ENCODE measurements around the gene GPT2. TPM values are rescaled to one million over a fixed set of nuclear protein-coding genes. Genes with fewer than 3 reads are reported as not detected.
A peak's percentile ranks its signal among the peaks of the same experiment; 100 is the strongest.

GPT2 gene
- total and polyA plus RNA-seq, 5 experiments from 2014 or later = 0.19 to 3.4 (median 1.5) TPM; not detected in 1

- Mint-ChIP-seq H3K9me3 (no peaks in the 10 kb centered on the region), H3K36me3 (no peaks in the 10 kb centered on the region), H3K27ac (no peak overlapping the region), H3K27me3 (peaks cover 0 to 6% (median 0%) of the 10 kb centered on the region in 5 donors), H3K4me3 (no peak overlapping the region), H3K4me1 (peaks cover 0 to 2% (median 0%) of the 10 kb centered on the region in 4 donors)
- no peak for DNase-seq
- POLR2A ChIA-PET = interaction anchor here (0.9 kb wide), 1 partner anchor 99 kb away, joined by 3 read pairs; no protein-coding TSS in a partner anchor
- no peak for ATAC-seq
Observed at GRCh38 chr16:46875243-46875642, 8.9 kb upstream of the GPT2 start.

DNA sequence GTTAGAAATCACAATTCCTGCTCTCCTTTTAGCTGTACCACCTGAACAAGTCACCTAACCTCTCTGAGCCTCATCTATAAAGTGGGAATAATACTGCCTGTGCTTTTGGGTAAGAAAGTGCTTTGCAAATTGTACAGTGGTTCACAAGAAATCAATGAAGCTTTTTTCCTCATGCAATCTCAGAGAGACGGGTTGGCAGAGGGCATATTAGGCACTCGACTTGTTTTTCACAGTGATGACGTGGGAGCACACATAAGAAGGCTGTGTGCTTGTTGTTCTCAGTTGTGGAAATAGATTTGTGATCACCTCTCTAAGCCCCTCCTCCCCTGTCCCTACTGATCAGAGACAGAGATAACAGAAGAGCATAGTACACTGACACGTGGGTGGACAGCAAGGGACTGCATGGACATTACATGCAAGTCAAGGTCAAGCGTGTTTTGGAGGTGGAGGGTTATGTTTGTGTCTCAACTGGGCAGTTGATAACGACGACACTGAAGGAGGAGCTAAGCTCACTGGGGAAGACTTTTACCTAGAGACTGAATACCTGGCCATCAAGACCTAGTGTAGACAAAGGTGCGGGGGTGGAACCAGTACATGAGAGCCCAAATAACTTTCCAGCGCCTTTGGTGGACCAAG, 1.7 kb upstream of the GPT2 start:
- DNase-seq = no peak
- POLR2A ChIA-PET = no interaction called here
- ATAC-seq = no peak
- Mint-ChIP-seq H3K27me3 (peaks cover 2 to 30% (median 13%) of the 10 kb centered on the region in 5 donors), H3K36me3 (no peaks in the 10 kb centered on the region), H3K4me3 (peak overlapping the region in 8 of 10 donors; percentile 1 to 92 (median 42)), H3K9me3 (no peaks in the 10 kb centered on the region), H3K27ac (no peak overlapping the region), H3K4me1 (peaks cover 9 to 17% (median 14%) of the 10 kb centered on the region in 4 donors)

DNA sequence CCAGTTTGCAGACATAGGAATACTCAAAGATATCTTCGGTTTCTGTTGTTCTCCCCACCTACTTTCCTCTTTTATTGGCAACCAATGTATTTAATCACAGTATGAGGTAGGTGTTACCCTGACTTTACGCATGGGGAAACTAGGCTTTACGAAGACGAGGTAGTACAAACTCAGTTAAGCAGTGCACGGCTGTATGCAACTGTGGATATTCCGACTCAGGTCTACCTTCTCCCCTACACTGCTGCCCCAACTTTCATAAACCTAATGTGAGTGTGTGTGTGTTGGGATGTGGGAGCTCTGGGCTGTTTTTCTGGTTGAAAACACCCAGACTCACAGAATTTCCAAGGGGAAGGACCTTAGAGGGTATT, 1.2 kb upstream of the GPT2 start:
- Mint-ChIP-seq H3K4me3 (peak overlapping the region; percentile 79 to 95 (median 90)), H3K36me3 (no peaks in the 10 kb centered on the region)

GRCh38 chr16:46883353-46883689, 841 bp upstream of the GPT2 start:
- POLR2A ChIA-PET = interaction anchor here (2.8 kb wide), 1 partner anchor 90 kb away, joined by 10 read pairs; the partner anchor contains the start of gene DNAJA2
- peaks cover 2 to 30% (median 13%) of the 10 kb centered on the region in 5 donors for H3K27me3 Mint-ChIP-seq
- no peaks in the 10 kb centered on the region for H3K9me3 Mint-ChIP-seq
- H3K36me3 Mint-ChIP-seq = no peaks in the 10 kb centered on the region
- peak overlapping the region in 7 of 10 donors; percentile 15 to 79 (median 61) for H3K27ac Mint-ChIP-seq
- DNase-seq = no peak
- H3K4me1 Mint-ChIP-seq = peaks cover 9 to 17% (median 13%) of the 10 kb centered on the region in 4 donors
- ATAC-seq = peak in 1 of 2 donors; percentile 12
- H3K4me3 Mint-ChIP-seq = peak overlapping the region; percentile 79 to 95 (median 90)

More for the DNA sequence above, 1.2 kb upstream of the GPT2 start:
- DNase-seq (no peak), ATAC-seq (no peak)
- Mint-ChIP-seq H3K4me1 (peaks cover 9 to 17% (median 14%) of the 10 kb centered on the region in 4 donors), H3K9me3 (no peaks in the 10 kb centered on the region), H3K27me3 (peaks cover 2 to 30% (median 13%) of the 10 kb centered on the region in 5 donors), H3K27ac (no peak overlapping the region)
- POLR2A ChIA-PET = no interaction called here

DNA sequence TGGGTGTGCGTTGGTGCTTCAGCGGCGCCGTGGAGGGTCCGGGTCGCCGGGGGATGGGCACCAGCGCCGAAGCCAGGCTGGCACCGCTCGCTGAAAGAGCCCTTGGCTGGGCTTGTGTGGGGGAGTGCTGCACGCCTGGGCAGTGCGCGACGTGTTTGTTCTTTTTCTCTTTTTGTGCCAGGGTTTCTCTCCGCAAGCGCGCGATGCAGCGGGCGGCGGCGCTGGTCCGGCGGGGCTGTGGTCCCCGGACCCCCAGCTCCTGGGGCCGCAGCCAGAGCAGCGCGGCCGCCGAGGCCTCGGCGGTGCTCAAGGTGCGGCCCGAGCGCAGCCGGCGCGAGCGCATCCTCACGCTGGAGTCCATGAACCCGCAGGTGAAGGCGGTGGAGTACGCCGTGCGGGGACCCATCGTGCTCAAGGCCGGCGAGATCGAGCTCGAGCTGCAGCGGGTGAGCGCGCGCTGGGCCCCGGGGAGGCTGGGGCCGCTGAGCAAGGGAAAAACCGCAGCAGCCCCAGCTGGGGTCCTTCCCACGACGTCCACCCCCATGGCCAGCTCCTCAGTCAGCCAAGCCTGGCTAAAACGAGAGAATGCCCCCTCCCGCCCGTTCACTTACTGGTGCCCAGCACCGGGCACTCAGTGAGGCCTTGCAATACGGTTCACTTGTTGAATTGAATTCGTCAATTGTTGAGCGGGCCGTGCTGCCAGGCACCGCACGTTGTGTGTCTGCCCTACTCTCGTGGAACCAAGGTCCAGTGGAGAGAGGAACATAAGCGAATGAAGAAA, 541 bp downstream of the GPT2 start:
- Mint-ChIP-seq H3K27me3 (peaks cover 2 to 26% (median 14%) of the 10 kb centered on the region in 5 donors), H3K4me1 (peaks cover 9 to 17% (median 13%) of the 10 kb centered on the region in 4 donors), H3K4me3 (peak overlapping the region; percentile 72 to 95 (median 82)), H3K27ac (peak overlapping the region in 3 of 10 donors; percentile 43 to 61 (median 56)), H3K36me3 (no peaks in the 10 kb centered on the region), H3K9me3 (no peaks in the 10 kb centered on the region)
- POLR2A ChIA-PET = interaction anchor here (1.0 to 2.8 kb wide), 3 partner anchors 57 to 95 kb away, joined by 3 to 10 read pairs (median 3); partner anchors contain the start of gene DNAJA2
- DNase-seq (peak in 2 of 10 donors; percentile 6 to 14), ATAC-seq (peak; percentile 15 to 32)

DNA sequence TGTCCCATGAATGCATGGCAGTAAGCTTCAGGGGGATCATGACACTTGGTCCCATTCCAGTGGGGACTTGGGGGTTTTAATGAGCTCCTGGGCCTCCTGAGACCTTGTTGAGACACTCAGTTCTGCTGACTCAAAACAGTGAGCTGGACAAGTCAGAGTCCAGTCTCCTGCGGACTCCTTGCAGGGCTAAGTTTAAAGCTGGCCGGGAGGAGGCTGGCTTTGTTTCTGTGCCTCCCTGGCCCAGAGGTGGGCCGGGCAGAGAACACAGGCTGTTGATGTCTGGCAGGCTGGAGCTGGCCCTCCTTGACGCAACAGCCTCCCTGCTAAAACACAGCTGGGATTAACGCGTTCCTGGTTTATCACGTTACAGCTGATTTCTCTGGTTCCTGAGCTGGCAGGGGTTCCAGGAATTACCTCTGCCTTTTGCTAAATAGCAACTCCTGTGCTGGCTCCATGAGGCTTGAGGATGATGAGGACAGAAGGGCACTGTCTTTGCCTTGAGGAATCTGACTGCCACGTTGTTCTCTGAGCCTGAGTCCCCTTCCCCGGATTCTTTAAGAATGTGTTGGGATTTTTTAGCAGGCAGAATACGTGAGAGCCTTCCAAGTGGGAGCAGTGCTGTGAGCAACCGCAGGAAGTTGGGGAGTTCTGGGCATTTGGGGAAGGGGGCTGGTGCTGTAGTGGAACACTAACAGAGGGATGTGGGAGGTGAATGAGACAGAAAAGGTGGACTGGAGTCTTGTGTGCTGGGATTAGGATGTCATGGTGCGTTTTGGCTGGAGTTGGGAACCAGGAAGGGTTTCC, 2.0 kb downstream of the GPT2 start:
- no peaks in the 10 kb centered on the region for H3K9me3 Mint-ChIP-seq
- DNase-seq = no peak
- H3K27ac Mint-ChIP-seq = peak overlapping the region in 1 of 10 donors; percentile 41
- POLR2A ChIA-PET = interaction anchor here (2.8 kb wide), 1 partner anchor 87 kb away, joined by 10 read pairs; the partner anchor contains the start of gene DNAJA2
- peak overlapping the region in 8 of 10 donors; percentile 44 to 92 (median 76) for H3K4me3 Mint-ChIP-seq
- no peaks in the 10 kb centered on the region for H3K36me3 Mint-ChIP-seq
- peaks cover 9 to 17% (median 13%) of the 10 kb centered on the region in 4 donors for H3K4me1 Mint-ChIP-seq
- ATAC-seq = no peak
- peaks cover 2 to 22% (median 14%) of the 10 kb centered on the region in 5 donors for H3K27me3 Mint-ChIP-seq

- POLR2A ChIA-PET = no interaction called here
Observed at GRCh38 chr16:46886764-46887523, 2.8 kb downstream of the GPT2 start.

GRCh38 chr16:46887524-46887854, 3.3 kb downstream of the GPT2 start:
- Mint-ChIP-seq H3K4me1 (peaks cover 9 to 17% (median 13%) of the 10 kb centered on the region in 4 donors), H3K4me3 (peak overlapping the region in 1 of 10 donors; percentile 25), H3K27ac (no peak overlapping the region), H3K9me3 (no peaks in the 10 kb centered on the region), H3K36me3 (no peaks in the 10 kb centered on the region), H3K27me3 (peaks cover 2 to 24% (median 21%) of the 10 kb centered on the region in 5 donors)
- ATAC-seq (no peak), DNase-seq (no peak)
- POLR2A ChIA-PET = no interaction called here

More at GRCh38 chr16:46886764-46887523, 2.8 kb downstream of the GPT2 start:
- peaks cover 2 to 22% (median 19%) of the 10 kb centered on the region in 5 donors for H3K27me3 Mint-ChIP-seq
- peak overlapping the region in 4 of 10 donors; percentile 2 to 37 (median 15) for H3K4me3 Mint-ChIP-seq
- H3K27ac Mint-ChIP-seq = peak overlapping the region in 2 of 10 donors; percentile 38 to 41
- peaks cover 9 to 17% (median 13%) of the 10 kb centered on the region in 4 donors for H3K4me1 Mint-ChIP-seq
- H3K9me3 Mint-ChIP-seq = no peaks in the 10 kb centered on the region
- ATAC-seq (no peak), DNase-seq (no peak)
- no peaks in the 10 kb centered on the region for H3K36me3 Mint-ChIP-seq

DNA sequence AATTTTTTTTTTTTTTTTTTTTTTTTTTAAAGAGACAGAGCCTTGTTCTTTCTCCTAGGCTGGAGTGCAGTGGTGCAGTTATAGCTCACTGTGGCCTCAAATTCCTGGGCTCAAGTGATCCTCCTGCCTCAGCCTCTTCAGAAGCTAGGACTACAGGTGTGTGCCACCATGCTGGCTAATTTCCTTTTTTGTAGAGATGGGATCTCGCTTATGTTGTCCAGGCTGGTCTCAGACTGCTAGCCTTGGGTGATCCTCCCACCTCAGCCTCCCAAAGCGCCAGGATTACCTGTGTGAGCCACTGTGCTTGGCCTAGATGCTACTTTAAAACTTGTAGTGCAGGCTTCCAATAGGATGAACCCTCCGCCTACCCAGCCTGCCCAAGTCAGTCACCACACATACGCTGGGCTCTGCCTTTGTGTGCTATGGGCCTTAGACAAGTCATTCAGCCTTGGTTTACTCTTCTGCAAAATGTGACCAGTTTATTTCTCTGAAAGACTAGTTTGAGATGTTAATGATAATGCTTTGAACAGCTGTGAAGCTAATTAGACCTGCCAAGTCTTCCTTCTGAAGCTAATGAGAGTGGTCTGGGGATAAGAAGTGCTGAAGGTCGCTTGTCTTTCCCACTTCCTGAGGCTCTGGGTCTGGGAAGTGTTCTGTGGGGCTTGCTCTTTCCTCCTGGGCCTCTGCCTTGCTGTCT, 5.2 kb downstream of the GPT2 start:
- H3K4me3 Mint-ChIP-seq = no peak overlapping the region
- no peak for DNase-seq
- no peaks in the 10 kb centered on the region for H3K9me3 Mint-ChIP-seq

DNA sequence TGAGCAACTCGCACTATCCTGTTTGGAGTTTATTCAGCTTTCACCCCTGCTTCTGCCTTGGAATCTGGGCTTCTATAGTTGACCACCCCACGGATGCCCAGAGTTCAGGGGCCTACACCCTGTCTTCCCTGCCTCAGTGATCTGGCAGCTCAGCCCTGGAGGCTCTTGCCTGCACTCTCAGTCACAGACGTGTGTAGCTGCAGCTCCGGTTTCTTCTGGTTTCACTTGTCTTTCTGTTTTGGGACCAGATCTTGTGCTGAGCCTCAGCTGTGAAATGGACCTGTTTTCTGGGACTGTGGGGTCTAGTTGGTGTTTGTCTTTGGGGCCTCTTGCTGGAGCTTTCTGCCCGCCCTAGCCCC, 5.8 kb downstream of the GPT2 start:
- Mint-ChIP-seq H3K9me3 (no peaks in the 10 kb centered on the region), H3K4me1 (peaks cover 2 to 7% (median 6%) of the 10 kb centered on the region in 4 donors), H3K27ac (no peak overlapping the region), H3K36me3 (no peaks in the 10 kb centered on the region), H3K4me3 (no peak overlapping the region), H3K27me3 (peaks cover 2 to 24% (median 18%) of the 10 kb centered on the region in 5 donors)
- DNase-seq (no peak), ATAC-seq (no peak)
- POLR2A ChIA-PET = no interaction called here

More for the DNA sequence above, 5.2 kb downstream of the GPT2 start:
- peaks cover 2 to 24% (median 18%) of the 10 kb centered on the region in 5 donors for H3K27me3 Mint-ChIP-seq
- no peak for ATAC-seq
- no peak overlapping the region for H3K27ac Mint-ChIP-seq
- POLR2A ChIA-PET = no interaction called here
- no peaks in the 10 kb centered on the region for H3K36me3 Mint-ChIP-seq
- peaks cover 2 to 9% (median 6%) of the 10 kb centered on the region in 4 donors for H3K4me1 Mint-ChIP-seq

- ATAC-seq (no peak), DNase-seq (no peak)
- Mint-ChIP-seq H3K27ac (no peak overlapping the region), H3K27me3 (peaks cover 0 to 13% (median 4%) of the 10 kb centered on the region in 5 donors), H3K36me3 (no peaks in the 10 kb centered on the region), H3K4me1 (no peaks in the 10 kb centered on the region), H3K4me3 (no peak overlapping the region), H3K9me3 (no peaks in the 10 kb centered on the region)
- POLR2A ChIA-PET = no interaction called here
Observed at GRCh38 chr16:46891910-46892309, 7.7 kb downstream of the GPT2 start.

All from naive thymus-derived CD8-positive, alpha-beta T cell (primary cell).